Hepatocyte (in vitro differentiated cells): Measurements from ENCODE around the gene PDGFA.

Experiments
- EZH2 ChIP-seq: fragments of 200-600 bp; sonication (generic); IDR thresholded peaks from 2 replicates; pipeline ENCODE4 v1.6.1; 2016; ENCODE audit warnings: antibody characterized with exemption, mild to moderate bottlenecking, borderline replicate concordance
- TF ChIP-seq, protein P1 (sequence below): fragments of 200-600 bp; sonication (generic); IDR thresholded peaks from 2 replicates; pipeline ENCODE4 v1.5.1; 2016; ENCODE audit warnings: antibody characterized with exemption, mild to moderate bottlenecking; ENCODE audit not compliant: poor library complexity

DNA sequence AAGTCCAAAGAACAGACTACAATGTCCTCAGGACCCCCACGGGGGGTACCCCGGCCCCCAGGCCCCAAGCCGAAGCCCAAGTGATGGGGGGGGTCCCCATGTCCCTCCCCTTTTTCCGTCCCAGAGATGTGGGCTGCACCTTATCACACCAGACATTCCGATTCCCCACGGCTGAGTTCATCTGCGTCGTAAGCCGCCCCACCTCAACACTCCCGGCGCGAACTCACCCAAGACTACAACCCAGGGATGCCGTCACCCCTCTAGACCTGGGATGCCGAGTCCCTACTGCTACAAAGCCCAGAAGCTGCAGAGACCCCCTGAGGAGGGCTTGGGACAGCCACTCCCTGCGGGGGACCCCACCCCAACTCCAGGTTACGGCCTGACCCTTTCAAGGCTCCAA is 14.5 kb downstream of the PDGFA start:
- TF ChIP-seq, protein P1, sequence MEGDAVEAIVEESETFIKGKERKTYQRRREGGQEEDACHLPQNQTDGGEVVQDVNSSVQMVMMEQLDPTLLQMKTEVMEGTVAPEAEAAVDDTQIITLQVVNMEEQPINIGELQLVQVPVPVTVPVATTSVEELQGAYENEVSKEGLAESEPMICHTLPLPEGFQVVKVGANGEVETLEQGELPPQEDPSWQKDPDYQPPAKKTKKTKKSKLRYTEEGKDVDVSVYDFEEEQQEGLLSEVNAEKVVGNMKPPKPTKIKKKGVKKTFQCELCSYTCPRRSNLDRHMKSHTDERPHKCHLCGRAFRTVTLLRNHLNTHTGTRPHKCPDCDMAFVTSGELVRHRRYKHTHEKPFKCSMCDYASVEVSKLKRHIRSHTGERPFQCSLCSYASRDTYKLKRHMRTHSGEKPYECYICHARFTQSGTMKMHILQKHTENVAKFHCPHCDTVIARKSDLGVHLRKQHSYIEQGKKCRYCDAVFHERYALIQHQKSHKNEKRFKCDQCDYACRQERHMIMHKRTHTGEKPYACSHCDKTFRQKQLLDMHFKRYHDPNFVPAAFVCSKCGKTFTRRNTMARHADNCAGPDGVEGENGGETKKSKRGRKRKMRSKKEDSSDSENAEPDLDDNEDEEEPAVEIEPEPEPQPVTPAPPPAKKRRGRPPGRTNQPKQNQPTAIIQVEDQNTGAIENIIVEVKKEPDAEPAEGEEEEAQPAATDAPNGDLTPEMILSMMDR = no peak
- TF ChIP-seq EZH2 = no peak
